ENCODE measurements around the gene MATR3. TPM values are rescaled to one million over a fixed set of nuclear protein-coding genes. Genes with fewer than 3 reads are reported as not detected.

Gene MATR3
- total RNA-seq, 1 experiment from 2014 or later, result 267 TPM

- Histone ChIP-seq H3K23me2 (ENCODE audit: insufficient read length, low read depth, low read length, poor library complexity, severe bottlenecking) (no peaks in the 10 kb centered on the region), H3K9me3 (ENCODE audit: control insufficient read depth, low read depth, low read length) (no peaks in the 10 kb centered on the region), H2BK15ac (ENCODE audit: low read depth, low read length) (no peak overlapping the region), H3K27ac (ENCODE audit: insufficient read length, low read depth, low read length) (no peak overlapping the region), H2AK5ac (ENCODE audit: insufficient read length, low read length) (no peak overlapping the region), H3K4me2 (ENCODE audit: insufficient read depth, insufficient read length, low read length) (no peak overlapping the region), H3K18ac (ENCODE audit: insufficient read length, low read depth, low read length) (no peak overlapping the region), H3K4ac (ENCODE audit: low read depth, low read length) (no peak overlapping the region), H3K27me3 (ENCODE audit: insufficient read depth, low read length) (no peaks in the 10 kb centered on the region), H2BK120ac (ENCODE audit: low read depth, low read length, poor library complexity, severe bottlenecking) (no peak overlapping the region), H2BK12ac (ENCODE audit: insufficient read length, low read depth, low read length) (no peak overlapping the region), H4K5ac (ENCODE audit: insufficient read length, low read depth, low read length) (no peak overlapping the region), H4K91ac (ENCODE audit: insufficient read length, low read depth, low read length) (no peak overlapping the region), H3K79me1 (ENCODE audit: insufficient read depth, low read depth, low read length, poor library complexity, severe bottlenecking) (no peaks in the 10 kb centered on the region), H2BK20ac (ENCODE audit: low read depth, low read length, poor library complexity, severe bottlenecking) (no peak overlapping the region), H3K14ac (ENCODE audit: insufficient read depth, low read length) (no peak overlapping the region), H2BK5ac (ENCODE audit: insufficient read length, low read length) (no peak overlapping the region), H3K4me1 (ENCODE audit: insufficient read depth, low read length) (no peaks in the 10 kb centered on the region), H3K9ac (ENCODE audit: extremely low read depth, insufficient read length, low read length) (no peak overlapping the region), H4K8ac (replicated peaks; ENCODE audit: insufficient read length, low read depth, low read length) (no peak overlapping the region), H4K20me1 (ENCODE audit: control insufficient read depth, insufficient read depth, insufficient read length) (no peaks in the 10 kb centered on the region), H3T11ph (ENCODE audit: low read length) (no peak overlapping the region), H3K23ac (ENCODE audit: insufficient read length, low read depth, low read length) (no peak overlapping the region), H3K56ac (ENCODE audit: insufficient read length, low read depth, low read length) (no peak overlapping the region), H2AFZ (ENCODE audit: low read length) (no peak overlapping the region), H3K79me2 (ENCODE audit: insufficient read depth, low read length) (no peaks in the 10 kb centered on the region)
- TF ChIP-seq CTCF (conservative IDR thresholded peaks at IDR 0.05), result no peak
- Mint-ChIP-seq H3K4me1 (no peaks in the 10 kb centered on the region), H3K4me3 (no peak overlapping the region), H3K36me3 (ENCODE audit: insufficient read depth in 1 of 3, low read depth in 3 of 3) (peaks cover 12 to 52% (median 27%) of the 10 kb centered on the region in 3 experiments; a peak in 6 of 7 replicates), H3K27me3 (ENCODE audit: low read depth) (no peaks in the 10 kb centered on the region), H3K27ac (peak overlapping the region in 1 of 3 experiments; percentile 75; a peak in 2 of 7 replicates), H3K9me3 (no peaks in the 10 kb centered on the region)
- no peak for DNase-seq
- no CpG with 5 or more reads among the region's 7 CpGs for WGBS (ENCODE audit: extremely low coverage, insufficient read length, low lambda C conversion rate)
Measured at GRCh38 chr5:139371482-139372435, 78.2 kb downstream of the MATR3 start.

All from H9 (cell line).